SU-DHL-6 (cell line): Measurements from ENCODE around the gene RALGDS.
"Not testable (repeated sequence)": the region's sequence is repeated elsewhere in the genome, so short reads cannot be mapped to it uniquely, and the experiment has no call there.

Source experiments
- H2AFZ ChIP-seq: fragments of 200-600 bp; sonication (generic); 2 replicates; pipeline ENCODE4 v1.6.1; 2014; ENCODE audit warnings: low read depth, mild to moderate bottlenecking, moderate library complexity, mixed read lengths, antibody characterized with exemption, low read length; ENCODE audit not compliant: severe bottlenecking
- H3F3A ChIP-seq: fragments of 200-600 bp; shearing (Covaris generic); 2 replicates; pipeline ENCODE4 v1.6.0; 2016; ENCODE audit warnings: antibody characterized with exemption, mild to moderate bottlenecking; ENCODE audit not compliant: insufficient read depth
- H3K27ac ChIP-seq: fragments of 200-600 bp; sonication (generic); 2 replicates; pipeline ENCODE4 v1.5.1; 2016; ENCODE audit warnings: low read depth, mild to moderate bottlenecking, low read length, moderate library complexity, mixed read lengths
- H3K27me3 ChIP-seq: fragments of 200-600 bp; sonication (generic), shearing (Covaris generic); 2 replicates; pipeline ENCODE4 v1.6.0; 2014; ENCODE audit warnings: mild to moderate bottlenecking, low read length
- H3K36me3 ChIP-seq: fragments of 200-600 bp; sonication (generic); 2 replicates; pipeline ENCODE4 v1.6.1; 2014; ENCODE audit warnings: mild to moderate bottlenecking, low read length, mixed read lengths
- H3K4me2 ChIP-seq: fragments of 300-600, 200-600 bp; shearing (Covaris generic), sonication (generic); 2 replicates; pipeline ENCODE4 v1.6.0; 2014; ENCODE audit warnings: low read length, low read depth, mild to moderate bottlenecking; ENCODE audit not compliant: poor library complexity, severe bottlenecking
- H3K4me3 ChIP-seq: fragments of 200-600 bp; sonication (generic); 2 replicates; pipeline ENCODE4 v1.5.1; 2014; ENCODE audit warnings: antibody characterized with exemption, low read length, mild to moderate bottlenecking, mixed read lengths; ENCODE audit not compliant: insufficient read depth, poor library complexity, severe bottlenecking
- H3K79me2 ChIP-seq: fragments of 200-600 bp; sonication (generic); 2 replicates; pipeline ENCODE4 v1.6.1; 2014; ENCODE audit warnings: mild to moderate bottlenecking, low read length, moderate library complexity; ENCODE audit not compliant: insufficient read depth
- H3K9ac ChIP-seq: fragments of 200-600 bp; sonication (generic); 2 replicates; pipeline ENCODE4 v1.7.0; 2014; ENCODE audit warnings: mild to moderate bottlenecking, low read length
- H3K9me2 ChIP-seq: fragments of 200-600 bp; sonication (generic); replicated peaks from 2 replicates; pipeline ENCODE4 v1.6.1; 2014; ENCODE audit warnings: low read length; ENCODE audit not compliant: insufficient read depth
- H3K9me3 ChIP-seq: fragments of 200-600 bp; sonication (generic); 2 replicates; pipeline ENCODE4 v1.6.1; 2014; ENCODE audit warnings: low read length, mixed read lengths; ENCODE audit not compliant: insufficient read depth
- H4K20me1 ChIP-seq: fragments of 200-600 bp; sonication (generic); 2 replicates; pipeline ENCODE4 v1.6.1; 2014; ENCODE audit warnings: low read depth, mild to moderate bottlenecking, antibody characterized with exemption, low read length, moderate library complexity, mixed read lengths
- EZH2phosphoT487 ChIP-seq: fragments of 200-600 bp; sonication (generic), shearing (Covaris generic); conservative IDR thresholded peaks from 2 replicates; pipeline ENCODE4 v1.6.1; 2018; ENCODE audit warnings: mild to moderate bottlenecking, antibody characterized with exemption, low read length, moderate library complexity, mixed read lengths
- TF ChIP-seq, protein P1 (sequence below): fragments of 200-600 bp; sonication (generic); IDR thresholded peaks from one replicate; pipeline ENCODE4 v1.5.1; 2017; ENCODE audit warnings: antibody characterized with exemption, mild to moderate bottlenecking, low read length, moderate library complexity; ENCODE audit not compliant: insufficient read depth, poor library complexity, severe bottlenecking

RALGDS gene

DNA sequence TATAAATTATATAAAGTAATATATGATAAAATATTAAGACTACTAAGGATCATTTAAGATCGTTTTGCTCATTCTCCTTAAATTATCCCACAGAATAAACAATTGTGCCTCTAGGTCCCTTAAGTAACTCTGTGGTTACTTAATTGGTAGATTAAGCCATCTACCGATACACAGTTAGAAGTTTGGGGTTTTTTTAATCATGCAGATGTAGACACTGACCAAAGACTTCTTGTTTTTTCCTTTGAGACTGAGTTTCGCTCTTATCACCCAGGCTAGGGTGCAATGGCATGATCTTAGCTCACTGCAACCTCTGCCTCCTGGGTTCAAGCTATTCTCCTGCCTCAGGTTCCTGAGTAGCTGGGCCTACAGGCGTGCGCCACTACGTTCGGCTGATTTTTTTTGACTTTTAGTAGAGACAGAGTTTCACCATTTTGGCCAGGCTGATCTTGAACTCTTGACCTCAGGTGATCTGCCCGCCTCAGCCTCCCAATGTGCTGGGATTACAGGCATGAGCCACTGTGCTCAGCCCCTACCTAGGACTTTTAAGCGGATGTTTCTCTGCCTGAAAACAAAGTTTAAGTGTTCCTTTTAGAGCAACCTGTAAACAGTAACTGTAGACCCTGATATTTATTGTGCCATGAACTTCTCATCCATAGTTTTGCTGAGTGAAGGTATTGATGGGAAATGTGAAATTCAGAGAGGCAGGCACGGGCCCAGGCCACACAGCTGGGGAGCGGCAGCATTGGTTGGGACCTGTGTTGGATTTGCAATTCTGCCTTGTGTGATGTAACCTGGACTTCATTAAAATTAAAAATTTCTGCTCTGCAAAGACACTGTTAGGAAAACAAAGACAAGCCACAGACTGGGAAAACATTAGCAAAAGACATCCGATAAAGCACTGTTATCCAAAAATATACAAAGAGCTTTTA, 47.7 kb downstream of the RALGDS start:
- Histone ChIP-seq H3K4me2 (no peak overlapping the region), H3K27me3 (no peaks in the 10 kb centered on the region), H3K4me3 (no peak overlapping the region), H2AFZ (no peak overlapping the region), H3F3A (no peaks in the 10 kb centered on the region), H3K27ac (no peak overlapping the region), H3K9me3 (no peaks in the 10 kb centered on the region), H3K36me3 (no peaks in the 10 kb centered on the region), H4K20me1 (no peaks in the 10 kb centered on the region), H3K9ac (no peak overlapping the region), H3K9me2 (no peaks in the 10 kb centered on the region), H3K79me2 (no peaks in the 10 kb centered on the region)
- no peak for TF ChIP-seq EZH2phosphoT487
- TF ChIP-seq, protein P1, sequence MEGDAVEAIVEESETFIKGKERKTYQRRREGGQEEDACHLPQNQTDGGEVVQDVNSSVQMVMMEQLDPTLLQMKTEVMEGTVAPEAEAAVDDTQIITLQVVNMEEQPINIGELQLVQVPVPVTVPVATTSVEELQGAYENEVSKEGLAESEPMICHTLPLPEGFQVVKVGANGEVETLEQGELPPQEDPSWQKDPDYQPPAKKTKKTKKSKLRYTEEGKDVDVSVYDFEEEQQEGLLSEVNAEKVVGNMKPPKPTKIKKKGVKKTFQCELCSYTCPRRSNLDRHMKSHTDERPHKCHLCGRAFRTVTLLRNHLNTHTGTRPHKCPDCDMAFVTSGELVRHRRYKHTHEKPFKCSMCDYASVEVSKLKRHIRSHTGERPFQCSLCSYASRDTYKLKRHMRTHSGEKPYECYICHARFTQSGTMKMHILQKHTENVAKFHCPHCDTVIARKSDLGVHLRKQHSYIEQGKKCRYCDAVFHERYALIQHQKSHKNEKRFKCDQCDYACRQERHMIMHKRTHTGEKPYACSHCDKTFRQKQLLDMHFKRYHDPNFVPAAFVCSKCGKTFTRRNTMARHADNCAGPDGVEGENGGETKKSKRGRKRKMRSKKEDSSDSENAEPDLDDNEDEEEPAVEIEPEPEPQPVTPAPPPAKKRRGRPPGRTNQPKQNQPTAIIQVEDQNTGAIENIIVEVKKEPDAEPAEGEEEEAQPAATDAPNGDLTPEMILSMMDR: no peak

DNA sequence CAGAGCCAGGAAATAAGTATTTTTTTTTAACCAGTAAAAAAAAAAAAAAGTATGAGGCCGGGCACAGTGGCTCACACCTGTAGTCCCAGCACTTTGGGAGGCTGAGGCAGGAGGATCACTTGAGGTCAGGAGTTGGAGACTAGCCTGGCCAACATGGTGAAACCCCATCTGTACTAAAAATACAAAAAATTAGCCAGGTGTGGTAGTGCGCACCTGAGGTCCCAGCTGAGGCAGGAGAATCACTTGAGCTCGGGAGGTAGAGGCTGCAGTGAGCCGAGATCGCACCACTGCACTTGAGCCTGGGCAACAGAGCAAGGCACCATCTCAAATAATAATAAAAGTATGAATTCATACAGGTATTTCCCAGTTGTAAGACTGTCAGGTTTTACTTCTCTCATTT, 48.8 kb downstream of the RALGDS start:
- H3K4me2 ChIP-seq, H3F3A ChIP-seq, H3K79me2 ChIP-seq, H3K27me3 ChIP-seq, H4K20me1 ChIP-seq, H3K9me3 ChIP-seq, H3K9ac ChIP-seq, H3K4me3 ChIP-seq, H3K36me3 ChIP-seq, H2AFZ ChIP-seq, H3K27ac ChIP-seq, H3K9me2 ChIP-seq: not testable (repeated sequence)

DNA sequence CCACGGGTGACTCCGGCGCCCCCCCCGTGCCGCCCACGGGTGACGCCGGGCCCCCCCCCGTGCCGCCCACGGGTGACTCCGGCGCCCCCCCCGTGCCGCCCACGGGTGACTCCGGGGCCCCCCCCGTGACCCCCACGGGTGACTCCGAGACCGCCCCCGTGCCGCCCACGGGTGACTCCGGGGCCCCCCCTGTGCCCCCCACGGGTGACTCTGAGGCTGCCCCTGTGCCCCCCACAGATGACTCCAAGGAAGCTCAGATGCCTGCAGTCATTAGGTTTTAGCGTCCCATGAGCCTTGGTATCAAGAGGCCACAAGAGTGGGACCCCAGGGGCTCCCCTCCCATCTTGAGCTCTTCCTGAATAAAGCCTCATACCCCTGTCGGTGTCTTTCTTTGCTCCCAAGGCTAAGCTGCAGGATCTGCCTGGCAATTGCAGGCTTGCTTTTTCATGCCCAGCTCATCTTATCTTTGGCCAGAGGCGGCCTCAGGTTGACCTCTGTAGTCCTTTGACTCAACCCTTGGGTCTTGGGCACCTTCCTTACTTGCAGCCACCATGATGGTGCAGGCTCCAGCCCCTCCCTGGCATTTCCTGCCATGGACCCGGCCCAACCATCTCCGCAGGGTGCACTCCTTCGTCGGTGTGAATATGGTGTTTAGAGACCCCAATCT, 49.4 kb downstream of the RALGDS start:
- Histone ChIP-seq H3K27ac (no peak overlapping the region), H3F3A (no peaks in the 10 kb centered on the region), H4K20me1 (no peaks in the 10 kb centered on the region), H3K4me2 (no peak overlapping the region), H3K9me2 (no peaks in the 10 kb centered on the region), H3K79me2 (no peaks in the 10 kb centered on the region), H3K4me3 (no peak overlapping the region), H3K9me3 (no peaks in the 10 kb centered on the region), H2AFZ (no peak overlapping the region), H3K36me3 (no peaks in the 10 kb centered on the region), H3K27me3 (no peaks in the 10 kb centered on the region), H3K9ac (no peak overlapping the region)
- TF ChIP-seq EZH2phosphoT487: no peak
- TF ChIP-seq, protein P1: no peak

DNA sequence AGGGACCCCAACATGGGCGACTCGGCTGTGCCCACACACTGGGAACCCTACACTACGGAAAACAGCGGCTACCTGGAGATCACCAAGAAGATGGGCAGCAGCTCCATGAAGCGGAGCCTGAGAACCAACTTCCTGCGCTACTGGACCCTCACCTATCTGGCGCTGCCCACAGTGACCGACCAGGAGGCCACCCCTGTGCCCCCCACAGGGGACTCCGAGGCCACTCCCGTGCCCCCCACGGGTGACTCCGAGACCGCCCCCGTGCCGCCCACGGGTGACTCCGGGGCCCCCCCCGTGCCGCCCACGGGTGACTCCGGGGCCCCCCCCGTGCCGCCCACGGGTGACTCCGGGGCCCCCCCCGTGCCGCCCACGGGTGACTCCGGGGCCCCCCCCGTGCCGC, 50.1 kb downstream of the RALGDS start:
- not testable (repeated sequence) for H2AFZ ChIP-seq, H4K20me1 ChIP-seq, H3K9ac ChIP-seq, H3K36me3 ChIP-seq, H3K9me3 ChIP-seq, H3F3A ChIP-seq, H3K9me2 ChIP-seq, H3K27ac ChIP-seq, H3K27me3 ChIP-seq, H3K4me3 ChIP-seq, H3K4me2 ChIP-seq, H3K79me2 ChIP-seq

DNA sequence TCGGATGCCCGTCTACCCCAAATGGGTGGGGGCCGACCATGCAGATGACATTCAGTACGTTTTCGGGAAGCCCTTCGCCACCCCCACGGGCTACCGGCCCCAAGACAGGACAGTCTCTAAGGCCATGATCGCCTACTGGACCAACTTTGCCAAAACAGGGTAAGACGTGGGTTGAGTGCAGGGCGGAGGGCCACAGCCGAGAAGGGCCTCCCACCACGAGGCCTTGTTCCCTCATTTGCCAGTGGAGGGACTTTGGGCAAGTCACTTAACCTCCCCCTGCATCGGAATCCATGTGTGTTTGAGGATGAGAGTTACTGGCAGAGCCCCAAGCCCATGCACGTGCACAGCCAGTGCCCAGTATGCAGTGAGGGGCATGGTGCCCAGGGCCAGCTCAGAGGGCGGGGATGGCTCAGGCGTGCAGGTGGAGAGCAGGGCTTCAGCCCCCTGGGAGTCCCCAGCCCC, 50.5 kb downstream of the RALGDS start:
- not testable (repeated sequence) for H4K20me1 ChIP-seq, H3K4me2 ChIP-seq, H3K27me3 ChIP-seq, H3K9me3 ChIP-seq, H3K9me2 ChIP-seq, H3F3A ChIP-seq, H3K79me2 ChIP-seq, H3K4me3 ChIP-seq, H2AFZ ChIP-seq, H3K9ac ChIP-seq, H3K36me3 ChIP-seq, H3K27ac ChIP-seq

DNA sequence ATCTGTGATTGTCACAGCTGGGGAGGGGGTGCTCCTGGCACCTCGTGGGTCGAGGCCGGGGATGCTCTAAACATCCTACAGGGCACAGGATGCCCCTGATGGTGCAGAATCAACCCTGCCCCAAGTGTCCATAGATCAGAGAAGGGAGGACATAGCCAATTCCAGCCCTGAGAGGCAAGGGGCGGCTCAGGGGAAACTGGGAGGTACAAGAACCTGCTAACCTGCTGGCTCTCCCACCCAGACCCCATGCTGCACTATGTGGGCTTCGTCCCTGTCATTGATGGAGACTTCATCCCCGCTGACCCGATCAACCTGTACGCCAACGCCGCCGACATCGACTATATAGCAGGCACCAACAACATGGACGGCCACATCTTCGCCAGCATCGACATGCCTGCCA, 52.6 kb downstream of the RALGDS start:
- H3K36me3 ChIP-seq, H3K9ac ChIP-seq, H3K9me2 ChIP-seq, H3K4me3 ChIP-seq, H4K20me1 ChIP-seq, H3K27ac ChIP-seq, H3K79me2 ChIP-seq, H3K9me3 ChIP-seq, H3K27me3 ChIP-seq, H2AFZ ChIP-seq, H3K4me2 ChIP-seq, H3F3A ChIP-seq: not testable (repeated sequence)
